ENCODE data around the gene NDUFS6.
A peak's percentile ranks its signal among the peaks of the same experiment; 100 is the strongest.

NDUFS6 gene

DNA sequence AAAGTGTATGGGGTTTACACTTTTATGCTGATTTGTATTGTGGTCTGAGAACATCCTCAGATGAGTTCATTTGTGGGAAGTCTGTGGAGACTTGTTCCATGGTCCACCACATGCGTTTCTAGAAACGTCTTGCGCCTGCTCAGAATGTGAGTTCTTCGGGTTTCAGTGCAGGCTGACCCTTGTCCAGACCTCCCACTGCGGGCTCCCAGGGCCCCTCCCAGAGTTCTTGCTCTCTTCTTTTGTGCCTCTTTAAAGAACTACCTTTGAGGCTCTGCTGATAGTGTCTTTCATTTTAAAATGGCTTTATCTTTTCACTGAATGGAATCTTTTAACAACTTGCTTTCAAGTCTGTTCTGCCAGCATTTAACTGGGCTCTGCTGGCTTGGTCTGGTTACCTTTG is 17.6 kb downstream of the NDUFS6 start:
- no peak for DNase-seq

GRCh38 chr5:1819458-1819857 is 18.3 kb downstream of the NDUFS6 start:
- DNase-seq = no peak

DNA sequence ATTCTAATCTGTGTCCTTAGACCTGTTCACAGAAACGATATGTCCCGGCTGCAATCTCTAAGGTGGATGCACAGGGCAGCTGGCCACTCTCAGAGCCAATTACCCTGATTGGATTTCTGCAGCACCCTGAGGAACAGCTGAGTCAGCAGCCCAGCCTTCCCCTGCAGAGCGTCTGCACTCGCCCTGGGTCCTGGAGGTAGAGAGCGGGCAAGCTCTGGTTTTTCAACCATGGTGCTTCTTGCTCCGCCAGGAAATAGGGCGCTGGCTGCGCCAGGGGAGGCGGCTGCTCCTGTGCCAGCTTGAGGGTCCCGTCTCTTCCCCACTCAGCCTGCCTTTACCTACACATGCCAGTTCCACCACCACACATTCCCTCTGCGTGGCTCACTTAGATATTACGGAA is 19.2 kb downstream of the NDUFS6 start:
- DNase-seq = no peak

DNA sequence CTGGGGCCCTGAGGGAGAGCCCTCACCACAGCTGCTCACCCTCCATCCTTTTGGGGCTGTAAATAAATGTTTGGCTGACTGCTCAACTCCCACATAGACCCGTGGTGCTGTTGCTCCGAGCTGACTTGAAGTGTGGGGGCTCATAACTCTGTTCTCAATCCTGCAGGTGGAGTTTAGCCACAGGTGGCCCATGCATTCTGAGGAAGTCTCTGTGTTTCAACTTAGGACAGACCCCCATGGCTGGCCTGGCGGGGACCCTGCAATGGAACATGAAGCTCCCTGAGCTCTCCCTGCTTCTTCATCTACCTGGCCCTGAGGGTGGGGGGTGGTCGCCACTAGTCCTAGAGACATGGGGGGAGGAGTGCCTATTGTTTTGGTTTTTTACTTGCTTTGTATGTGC is 19.7 kb downstream of the NDUFS6 start:
- DNase-seq = no peak

DNA sequence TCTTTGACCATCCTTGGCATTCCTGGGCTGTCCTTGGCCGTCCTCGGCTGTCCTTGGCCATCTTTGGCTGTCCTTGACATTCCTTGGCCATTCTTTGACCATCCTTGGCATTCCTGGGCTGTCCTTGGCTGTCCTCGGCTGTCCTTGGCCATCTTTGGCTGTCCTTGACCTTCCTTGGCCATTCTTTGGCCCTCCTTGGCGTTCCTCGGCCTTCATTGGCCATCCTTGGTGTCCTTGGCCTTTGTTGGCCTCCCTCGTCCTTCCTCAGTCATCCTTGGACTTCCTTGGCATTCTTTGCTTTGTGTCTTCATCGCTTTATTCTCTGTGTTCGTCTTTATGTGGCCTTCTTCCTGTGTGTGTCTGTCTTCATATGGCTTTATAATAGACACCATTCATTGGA is 20.7 kb downstream of the NDUFS6 start:
- DNase-seq = no peak

GRCh38 chr5:1823381-1824034 is 22.3 kb downstream of the NDUFS6 start:
- no peak for DNase-seq

DNA sequence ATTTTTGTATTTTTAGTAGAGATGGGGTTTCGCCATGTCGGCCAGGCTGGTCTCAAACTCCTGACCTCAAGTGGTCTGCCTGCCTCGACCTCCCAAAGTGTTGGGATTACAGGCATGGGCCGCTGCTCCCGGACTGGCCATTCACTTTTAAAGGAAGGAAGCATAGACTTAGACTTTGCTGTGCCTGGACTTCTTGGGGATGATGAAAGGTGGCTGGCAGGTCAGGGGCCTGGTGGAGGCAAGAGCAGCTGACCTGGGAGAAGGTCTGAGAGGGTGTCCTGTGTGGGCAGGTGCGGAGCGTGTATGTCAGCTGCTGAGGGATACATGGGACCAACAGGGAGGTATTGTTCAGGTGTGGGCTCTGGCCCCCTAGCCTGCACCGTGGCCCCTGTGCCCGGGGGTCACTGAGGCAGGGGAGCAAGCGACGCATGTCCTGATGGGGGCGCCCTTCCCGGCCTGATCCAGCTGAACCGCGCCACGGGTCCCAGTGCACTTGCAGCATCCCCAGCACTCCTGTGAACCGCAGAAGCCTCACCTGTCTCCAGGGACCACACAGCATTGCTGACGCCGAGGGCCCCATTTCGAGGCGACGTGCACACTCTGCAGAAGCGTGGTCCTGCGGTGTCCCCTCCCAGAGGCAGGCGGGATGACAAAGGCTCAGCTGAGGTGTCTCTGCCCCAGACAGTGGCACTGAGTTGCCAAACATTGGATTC is 23.1 kb downstream of the NDUFS6 start:
- no peak for DNase-seq

DNA sequence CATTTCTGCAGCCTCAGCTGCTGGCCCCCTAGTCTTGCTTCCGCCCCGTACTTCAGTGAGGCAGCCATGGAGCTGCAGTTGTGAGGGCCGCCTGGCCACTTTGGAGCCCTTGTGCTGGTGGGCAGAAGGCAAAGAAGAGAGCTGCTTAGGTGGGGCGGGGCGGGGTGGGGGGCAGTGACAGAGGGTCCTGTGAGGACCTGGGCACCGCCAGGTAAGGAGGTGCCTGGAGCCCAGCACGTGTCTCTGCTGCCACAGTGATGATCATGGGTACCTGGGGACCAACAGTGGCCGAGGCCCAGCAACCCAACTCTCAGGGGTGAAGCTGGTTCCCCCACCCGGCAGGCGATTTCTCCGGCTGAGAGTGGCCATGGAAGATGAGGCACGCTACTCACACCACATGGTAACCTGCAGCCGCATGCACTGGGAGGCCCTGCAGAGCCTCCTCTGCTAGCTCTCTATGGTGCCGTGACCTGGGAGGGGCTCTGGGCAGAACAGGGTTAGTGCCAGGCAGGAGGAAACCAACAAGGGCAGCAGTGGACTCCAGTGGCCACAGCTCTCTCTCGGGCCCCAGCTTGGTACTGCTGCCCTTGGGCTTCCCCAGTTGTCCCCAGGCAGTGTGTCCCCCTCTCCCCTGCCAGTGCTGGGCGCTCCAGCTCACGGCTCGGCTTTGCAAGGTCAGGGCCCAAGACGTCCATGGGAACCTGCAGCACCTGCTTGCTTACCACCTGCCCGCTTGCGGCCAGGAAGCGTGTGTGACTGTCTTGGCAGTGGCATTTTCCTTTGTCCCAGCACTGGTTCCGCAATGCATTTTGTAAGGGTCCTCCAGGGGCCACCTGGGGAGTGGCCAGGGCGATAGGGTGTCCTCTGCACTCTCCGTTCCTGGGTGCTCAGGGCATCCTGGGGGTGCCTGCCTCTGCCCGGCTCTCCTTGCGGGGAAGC is 24.0 kb downstream of the NDUFS6 start:
- no peak for DNase-seq

DNA sequence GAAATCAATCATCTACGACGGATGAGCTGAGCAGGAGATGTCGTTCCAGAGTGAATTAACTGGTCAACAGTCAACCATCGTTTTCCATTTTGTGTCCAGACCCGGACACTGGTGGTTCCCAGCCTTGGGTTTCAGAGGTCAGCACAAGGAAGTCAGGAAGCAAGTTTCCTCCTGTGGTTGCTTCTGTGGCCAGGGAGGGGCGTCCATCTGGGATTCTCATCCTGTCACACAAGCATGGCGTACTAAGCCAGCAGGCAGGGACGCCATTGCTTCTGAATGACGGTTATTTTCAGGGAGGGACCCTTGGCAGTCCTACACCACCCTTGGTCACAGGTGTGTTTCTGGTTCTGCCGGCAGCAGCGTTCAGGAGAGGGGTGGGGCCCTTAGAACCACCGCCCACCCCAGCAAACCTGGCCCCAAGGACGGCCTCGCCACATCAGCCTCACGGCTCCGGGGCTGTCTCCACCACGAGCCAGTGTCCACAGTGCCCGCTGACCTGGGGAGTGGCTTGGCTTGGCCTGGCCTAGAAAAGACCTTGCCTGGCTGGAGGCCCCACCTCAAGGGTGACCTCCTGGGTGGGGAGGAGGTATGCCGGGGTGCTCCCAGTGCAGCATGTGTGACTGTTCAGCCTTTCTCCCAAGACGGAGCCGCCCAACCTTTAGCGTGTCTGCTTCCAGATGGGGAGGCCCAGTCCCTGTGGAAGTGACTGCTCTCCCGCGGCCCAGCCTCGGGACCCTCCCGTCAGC is 25.2 kb downstream of the NDUFS6 start:
- DNase-seq = no peak

DNA sequence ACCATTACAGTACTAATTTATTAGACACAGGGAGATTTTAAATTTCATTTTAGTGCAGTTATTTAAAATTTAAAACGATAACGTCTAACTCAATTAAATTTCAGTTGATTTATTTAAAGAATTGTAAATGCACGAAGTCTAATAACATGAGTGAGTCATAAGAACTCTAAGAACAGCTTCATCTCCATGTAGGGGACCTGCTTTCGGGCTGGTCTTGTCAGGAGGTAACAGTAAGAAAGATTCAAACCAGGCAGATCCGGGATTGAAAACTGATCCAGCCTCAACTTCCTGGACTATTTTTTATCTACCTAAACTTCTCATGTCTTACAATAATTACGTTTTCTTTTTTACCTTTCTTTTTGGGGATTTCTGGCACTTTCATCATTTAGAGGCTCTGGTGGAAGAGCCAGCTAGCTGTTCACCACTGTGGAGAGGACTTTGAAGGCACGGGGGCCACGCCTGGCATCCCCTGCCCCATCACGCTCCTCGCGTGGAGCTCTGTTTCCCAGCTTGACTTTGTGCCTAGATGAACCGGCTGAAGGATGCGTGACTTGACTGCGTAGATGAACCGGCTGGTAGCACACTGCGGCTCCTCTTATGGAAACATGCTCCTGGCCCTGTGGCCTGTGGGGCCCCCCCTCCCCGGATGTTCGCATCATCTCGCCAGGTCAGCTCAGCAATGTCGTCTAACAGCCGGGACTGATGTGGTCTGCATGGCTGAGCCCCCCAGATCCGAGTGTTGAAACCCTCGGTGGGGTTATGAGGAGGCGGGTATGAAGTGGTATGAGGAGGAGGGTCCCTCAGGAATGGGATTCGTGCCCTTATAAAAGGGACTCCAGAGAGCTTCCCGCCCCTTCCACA is 26.0 kb downstream of the NDUFS6 start:
- DNase-seq = no peak

GRCh38 chr5:1827886-1828397 is 26.7 kb downstream of the NDUFS6 start:
- peak in 1 of 4 experiments; percentile 10 for DNase-seq

- no peak for DNase-seq
These were observed 29.5 kb downstream of the NDUFS6 start for GRCh38 chr5:1830571-1831228.

GRCh38 chr5:1831257-1831656 is 30.1 kb downstream of the NDUFS6 start:
- no peak for DNase-seq

DNA sequence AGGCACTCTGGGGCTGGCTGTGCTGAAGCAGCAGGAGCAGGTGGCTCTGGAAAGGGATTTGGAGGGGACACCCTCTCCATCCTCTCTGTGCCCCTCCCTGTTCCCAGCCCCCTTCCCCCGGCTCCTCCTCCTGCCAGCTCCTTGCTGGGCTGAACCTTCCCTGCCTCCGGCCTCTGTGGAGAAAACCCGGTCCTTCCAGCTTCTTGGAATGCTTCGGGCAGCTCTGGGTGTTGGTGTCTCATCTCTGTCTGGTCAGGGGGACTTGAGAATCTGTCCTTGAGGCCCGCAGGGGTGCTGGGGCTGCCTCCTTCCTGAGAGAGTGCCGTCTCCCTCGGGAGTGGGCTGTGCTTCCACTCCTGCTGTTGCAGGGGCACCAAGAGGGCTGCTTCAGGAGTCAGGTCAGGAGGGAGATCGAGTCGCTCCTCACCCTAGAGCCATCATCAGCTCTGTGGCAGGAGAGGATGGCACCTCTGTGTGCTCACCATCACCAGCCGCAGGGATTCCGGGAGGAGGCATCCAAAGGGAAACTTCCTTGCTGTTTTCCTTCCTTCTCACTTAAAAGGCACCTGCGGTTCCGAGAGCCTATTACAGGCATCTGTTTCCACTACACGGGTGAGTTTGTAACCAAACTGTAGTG is 30.6 kb downstream of the NDUFS6 start:
- DNase-seq = no peak

- no peak for DNase-seq
These were observed 31.5 kb downstream of the NDUFS6 start for GRCh38 chr5:1832511-1833250.

DNA sequence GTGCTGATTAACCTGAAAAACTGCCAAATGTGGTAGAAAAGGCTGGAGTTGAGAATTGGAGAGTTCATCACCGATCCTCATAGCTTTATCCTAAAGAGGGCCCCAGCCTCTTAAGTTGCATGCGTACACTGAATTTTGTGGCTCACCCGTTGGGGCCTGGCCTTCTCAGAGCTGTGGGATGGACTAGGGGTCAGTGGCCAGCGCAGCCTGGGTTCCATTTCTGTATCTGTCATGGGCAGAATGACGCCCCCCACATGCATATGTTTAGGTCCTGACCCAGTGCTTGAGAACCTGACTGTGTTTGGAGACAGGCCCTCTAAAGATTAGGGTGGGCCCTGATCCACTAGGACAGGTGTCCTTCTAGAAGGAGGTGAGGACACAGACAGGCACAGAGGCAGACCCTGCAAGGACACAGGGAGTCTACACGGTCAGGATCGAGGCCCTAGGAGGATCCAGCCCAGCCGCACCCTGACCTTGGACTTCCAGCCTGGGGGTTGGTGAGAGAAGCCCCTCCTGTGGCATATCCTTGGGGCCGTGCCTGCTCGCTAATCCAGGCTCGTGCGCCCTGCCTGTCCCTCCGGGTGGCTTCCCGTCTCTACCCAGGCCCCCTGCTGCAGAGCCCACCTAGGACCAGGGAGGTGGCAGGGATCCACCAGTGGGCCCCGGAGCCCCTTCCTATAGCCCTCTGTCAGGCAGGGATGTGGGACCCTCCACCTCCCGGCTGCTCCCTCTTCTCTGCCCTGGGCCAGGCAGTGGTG is 32.2 kb downstream of the NDUFS6 start:
- no peak for DNase-seq

- no peak for DNase-seq
These were observed 32.9 kb downstream of the NDUFS6 start for GRCh38 chr5:1834022-1834551.

GRCh38 chr5:1834721-1835429 is 33.7 kb downstream of the NDUFS6 start:
- DNase-seq = no peak

Measured in activated CD4-positive, CD25-positive, alpha-beta regulatory T cell (primary cell).